Erythroblast (primary cell): ENCODE results near the gene PMM1.

Experiments used
- GATA1 ChIP-seq: IDR thresholded peaks from 2 replicates; pipeline ENCODE4 v1.6.1; 2011; ENCODE audit warnings: low read depth, mild to moderate bottlenecking, control low read depth, low read length, moderate library complexity
- POLR2A ChIP-seq: IDR thresholded peaks from 2 replicates; pipeline ENCODE4 v1.6.1; 2011; ENCODE audit warnings: mild to moderate bottlenecking, low read length

DNA sequence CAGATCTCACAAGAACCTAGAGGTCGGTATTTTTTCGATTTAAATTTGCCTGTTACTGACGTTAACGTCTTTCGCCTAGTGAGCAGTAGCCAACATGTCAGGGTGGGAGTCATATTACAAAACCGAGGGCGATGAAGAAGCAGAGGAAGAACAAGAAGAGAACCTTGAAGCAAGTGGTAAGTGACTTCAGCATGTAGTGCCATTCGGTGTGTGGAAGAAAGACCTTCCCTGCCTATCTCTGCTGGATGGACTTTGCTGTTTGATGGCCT lies 32.2 kb upstream of the PMM1 start:
- TF ChIP-seq POLR2A (no peak), GATA1 (no peak)
